DND-41 (cell line): ENCODE measurements around the gene ITGB3BP.

Experiments used
- ATAC-seq: fragments of 200-7000 bp; cut with Tn5 transposase; 3 replicates; pipeline ENCODE4 v1.9.1; 2021; ENCODE audit warnings: low read depth; ENCODE audit not compliant: insufficient read depth
- DNase-seq: peaks from one replicate; pipeline ENCODE4 v3.0.0-alpha.2; 2020
- H2AFZ ChIP-seq: 2 replicates; pipeline ENCODE4 v1.6.0; 2012; ENCODE audit warnings: low read depth, low read length
- H3K27ac ChIP-seq: 2 replicates; pipeline ENCODE4 v1.5.1; 2012; ENCODE audit warnings: low read length, inconsistent platforms
- H3K27me3 ChIP-seq: fragments of 200-600 bp; sonication (generic); 2 replicates; pipeline ENCODE4 v1.6.0; 2012; ENCODE audit warnings: low read length, mild to moderate bottlenecking, inconsistent platforms; ENCODE audit not compliant: insufficient read depth, poor library complexity
- H3K36me3 ChIP-seq: 2 replicates; pipeline ENCODE4 v1.5.1; 2012; ENCODE audit warnings: low read length, inconsistent platforms; ENCODE audit not compliant: insufficient read depth
- H3K4me1 ChIP-seq: 2 replicates; pipeline ENCODE4 v1.5.1; 2012; ENCODE audit warnings: mild to moderate bottlenecking, low read length; ENCODE audit not compliant: insufficient read depth
- H3K4me2 ChIP-seq: 2 replicates; pipeline ENCODE4 v1.6.0; 2012; ENCODE audit warnings: mild to moderate bottlenecking, moderate library complexity, low read length, inconsistent platforms; ENCODE audit not compliant: insufficient read depth
- H3K4me3 ChIP-seq, 2 experiments: fragments of 200-600 bp in 1 of 2; shearing (Covaris generic) in 1 of 2; 2 replicates each; pipeline ENCODE4 v1.5.1; 2012 to 2016; ENCODE audit warnings: inconsistent platforms in 2 of 2, low read length in 2 of 2, mild to moderate bottlenecking in 2 of 2, low read depth in 1 of 2, moderate library complexity in 1 of 2
- H3K79me2 ChIP-seq: 2 replicates; pipeline ENCODE4 v1.6.0; 2012; ENCODE audit warnings: low read length, inconsistent platforms; ENCODE audit not compliant: insufficient read depth
- H3K9ac ChIP-seq: 2 replicates; pipeline ENCODE4 v1.6.0; 2012; ENCODE audit warnings: low read depth, mild to moderate bottlenecking, inconsistent platforms, low read length, moderate library complexity
- H3K9me3 ChIP-seq: 2 replicates; pipeline ENCODE4 v1.5.1; 2012; ENCODE audit warnings: low read length, moderate library complexity, mild to moderate bottlenecking, inconsistent platforms; ENCODE audit not compliant: insufficient read depth, severe bottlenecking
- H4K20me1 ChIP-seq: 2 replicates; pipeline ENCODE4 v1.6.0; 2012; ENCODE audit warnings: low read length; ENCODE audit not compliant: insufficient read depth
- CTCF ChIP-seq: IDR thresholded peaks from 2 replicates; pipeline ENCODE4 v1.5.1; 2012; ENCODE audit warnings: borderline replicate concordance, low read length, moderate library complexity, mild to moderate bottlenecking; ENCODE audit not compliant: poor library complexity, severe bottlenecking; ENCODE audit errors: extremely low read depth
- EZH2 ChIP-seq: IDR thresholded peaks from 3 replicates; pipeline ENCODE4 v1.6.1; 2012; ENCODE audit warnings: borderline replicate concordance, low read depth, mild to moderate bottlenecking, moderate library complexity, low read length, inconsistent platforms; ENCODE audit not compliant: severe bottlenecking

ITGB3BP gene

GRCh38 chr1:63533931-63534330 lies 10.9 kb upstream of the ITGB3BP start:
- H3K9ac ChIP-seq: no peak overlapping the region
- no peak overlapping the region for H3K27ac ChIP-seq
- H3K4me2 ChIP-seq: no peak overlapping the region
- H3K9me3 ChIP-seq: no peaks in the 10 kb centered on the region
- no peaks in the 10 kb centered on the region for H3K4me1 ChIP-seq
- H3K36me3 ChIP-seq: peaks cover 24% of the 10 kb centered on the region; the same call in 1 of the 2 replicates
- DNase-seq: no peak
- TF ChIP-seq EZH2 (no peak), CTCF (no peak)
- no peak for ATAC-seq
- H4K20me1 ChIP-seq: no peaks in the 10 kb centered on the region
- H3K79me2 ChIP-seq: no peaks in the 10 kb centered on the region
- no peak overlapping the region for H3K4me3 ChIP-seq
- no peak overlapping the region for H2AFZ ChIP-seq
- no peaks in the 10 kb centered on the region for H3K27me3 ChIP-seq

- no peaks in the 10 kb centered on the region for H3K4me1 ChIP-seq
- H3K36me3 ChIP-seq: peaks cover 28% of the 10 kb centered on the region; the same call in 1 of the 2 replicates
- no peak overlapping the region for H2AFZ ChIP-seq
- H3K4me3 ChIP-seq: no peak overlapping the region
- no peaks in the 10 kb centered on the region for H4K20me1 ChIP-seq
- DNase-seq: no peak
- H3K27ac ChIP-seq: no peak overlapping the region
- TF ChIP-seq CTCF (no peak), EZH2 (no peak)
- no peaks in the 10 kb centered on the region for H3K9me3 ChIP-seq
- no peaks in the 10 kb centered on the region for H3K27me3 ChIP-seq
- ATAC-seq: no peak
- no peak overlapping the region for H3K4me2 ChIP-seq
- no peaks in the 10 kb centered on the region for H3K79me2 ChIP-seq
- H3K9ac ChIP-seq: no peak overlapping the region
Measured at GRCh38 chr1:63532727-63533126, 9.7 kb upstream of the ITGB3BP start.

GRCh38 chr1:63524201-63524600 lies 1.2 kb upstream of the ITGB3BP start:
- Histone ChIP-seq H3K4me2 (peak overlapping the region; percentile 76), H3K27ac (peak overlapping the region; percentile 96), H3K9ac (peak overlapping the region; percentile 71), H4K20me1 (no peaks in the 10 kb centered on the region), H3K36me3 (peaks cover 10% of the 10 kb centered on the region; the same call in 1 of the 2 replicates), H3K4me1 (peaks cover 37% of the 10 kb centered on the region), H3K4me3 (peak overlapping the region; percentile 68 to 71; a peak in 3 of 4 replicates), H3K9me3 (no peaks in the 10 kb centered on the region), H3K27me3 (no peaks in the 10 kb centered on the region), H3K79me2 (peaks cover 55% of the 10 kb centered on the region), H2AFZ (peak overlapping the region; percentile 85)
- no peak for DNase-seq
- no peak for ATAC-seq
- TF ChIP-seq CTCF: no peak
- TF ChIP-seq EZH2: no peak
